ENCODE measurements around the gene RAD1. TPM values are rescaled to one million over a fixed set of nuclear protein-coding genes. Genes with fewer than 3 reads are reported as not detected.
"Not testable (repeated sequence)": the region's sequence is repeated elsewhere in the genome, so short reads cannot be mapped to it uniquely, and the experiment has no call there.

Gene RAD1
- total RNA-seq, 2 donors from 2014 or later = 24.2 to 38.3 TPM

DNA sequence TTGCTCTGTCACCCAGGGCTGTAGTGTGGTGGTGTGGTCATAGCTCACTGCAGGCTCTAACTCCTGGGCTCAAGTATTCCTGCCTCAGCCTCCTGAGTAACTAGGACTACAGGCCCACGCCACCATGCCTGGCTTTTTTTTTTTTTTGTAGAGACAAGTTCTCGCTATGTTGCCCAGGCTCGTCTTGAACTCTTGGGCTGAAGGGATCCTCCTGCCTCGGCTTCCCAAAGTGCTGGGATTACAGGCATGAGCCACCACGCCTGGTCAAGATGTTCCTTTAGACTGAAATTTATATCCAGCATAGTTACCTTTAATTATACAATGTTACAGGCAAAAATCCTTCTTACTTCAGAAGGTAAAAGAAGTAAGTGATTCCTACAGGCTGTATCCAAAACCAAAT is 12.5 kb upstream of the RAD1 start:
- H3K36me3 Mint-ChIP-seq (ENCODE audit: low read depth) = peaks cover 63% of the 10 kb centered on the region
- H3K4me1 Mint-ChIP-seq = peaks cover 21% of the 10 kb centered on the region
- H3K9me3 Mint-ChIP-seq = no peaks in the 10 kb centered on the region
- no peak overlapping the region for H3K4me3 Mint-ChIP-seq
- H3K27ac Mint-ChIP-seq = no peak overlapping the region
- no peak for ATAC-seq (replicated peaks)
- no peaks in the 10 kb centered on the region for H3K27me3 Mint-ChIP-seq

DNA sequence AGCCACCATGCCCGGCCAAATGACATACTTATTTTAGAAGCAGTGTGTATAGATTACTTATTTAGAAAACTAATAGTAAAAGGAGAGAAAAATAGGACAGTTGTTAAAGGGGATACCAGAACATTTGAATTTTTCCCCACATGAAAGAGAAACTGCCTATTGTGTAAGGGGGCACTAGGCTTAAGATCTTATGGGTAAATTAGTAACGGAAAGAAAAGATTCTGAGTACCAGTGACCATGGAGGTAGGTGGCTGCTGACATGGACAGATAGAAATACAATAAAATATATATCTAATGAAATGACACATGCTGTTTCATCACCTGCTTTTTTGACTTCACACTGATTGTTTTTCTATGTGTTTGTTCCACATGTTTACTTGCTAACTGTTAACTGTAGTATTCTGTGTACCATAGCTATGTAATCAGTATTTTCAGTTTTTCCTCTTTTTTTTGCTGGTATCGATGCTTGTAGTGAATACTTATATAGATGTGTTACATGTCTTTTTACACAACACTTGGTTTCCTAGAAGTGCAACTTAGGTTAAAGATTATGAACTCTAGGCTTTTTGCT is 11.1 kb upstream of the RAD1 start:
- no peaks in the 10 kb centered on the region for H3K27me3 Mint-ChIP-seq

DNA sequence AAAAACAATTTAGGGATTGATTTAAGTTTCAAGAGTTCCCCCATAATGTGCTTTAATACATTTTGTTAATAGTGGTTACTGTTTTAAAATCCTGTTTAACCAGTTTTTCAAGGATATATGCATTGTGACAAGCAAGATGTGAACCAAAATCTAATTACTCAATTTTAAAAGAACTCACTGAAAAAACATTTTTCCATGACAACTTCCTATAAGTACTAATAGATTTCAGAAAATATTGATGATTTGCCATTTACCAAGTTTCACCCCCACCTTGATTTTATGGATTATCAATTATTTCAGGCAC is 9.1 kb upstream of the RAD1 start:
- H3K4me3 Mint-ChIP-seq = peak overlapping the region; percentile 49

More for the DNA sequence above, 11.1 kb upstream of the RAD1 start:
- ATAC-seq (replicated peaks) = no peak
- peaks cover 71% of the 10 kb centered on the region for H3K36me3 Mint-ChIP-seq (ENCODE audit: low read depth)
- H3K27ac Mint-ChIP-seq = peak overlapping the region; percentile 12
- H3K4me3 Mint-ChIP-seq = no peak overlapping the region
- peaks cover 19% of the 10 kb centered on the region for H3K4me1 Mint-ChIP-seq
- no peaks in the 10 kb centered on the region for H3K9me3 Mint-ChIP-seq

DNA sequence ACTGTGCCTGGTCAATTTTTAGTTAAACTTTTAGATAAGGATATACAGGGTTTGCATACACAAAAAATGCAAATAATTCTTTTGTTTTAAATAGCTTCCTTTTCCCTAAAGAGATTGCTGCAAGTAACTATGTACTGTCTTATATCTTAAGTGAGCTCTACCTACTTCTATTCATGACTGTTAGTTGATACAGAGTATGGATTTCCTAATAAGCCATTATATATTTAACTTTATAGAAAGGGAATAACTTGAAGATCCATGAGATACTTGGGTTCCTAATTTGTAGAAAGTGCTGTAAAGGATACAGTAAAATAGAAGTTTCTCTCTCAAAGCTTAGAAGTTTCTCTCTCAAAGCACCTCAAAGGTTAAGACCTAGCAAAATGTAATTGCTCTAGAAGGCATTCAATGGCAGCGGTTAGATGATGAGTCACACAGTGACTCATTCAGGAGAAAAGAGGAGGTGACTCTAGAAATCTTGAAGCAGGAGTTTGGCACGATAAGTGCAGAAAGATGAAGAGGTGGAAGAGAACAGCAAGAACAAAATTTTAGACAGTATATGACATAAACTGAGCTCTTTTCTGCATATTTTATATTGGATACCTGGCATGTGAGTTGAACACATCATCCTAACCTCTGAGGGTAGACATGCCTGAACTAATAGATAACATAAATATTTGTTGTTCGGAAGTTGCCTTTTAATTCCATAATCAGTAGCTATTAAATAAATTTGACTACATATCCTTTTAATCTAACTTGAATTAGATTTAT is 8.6 kb upstream of the RAD1 start:
- peak; percentile 99 for ATAC-seq (replicated peaks)
- peak overlapping the region; percentile 49 for H3K4me3 Mint-ChIP-seq

More for the DNA sequence above, 9.1 kb upstream of the RAD1 start:
- Mint-ChIP-seq H3K4me1 (peaks cover 10% of the 10 kb centered on the region), H3K27me3 (no peaks in the 10 kb centered on the region), H3K36me3 (ENCODE audit: low read depth) (peaks cover 84% of the 10 kb centered on the region), H3K9me3 (no peaks in the 10 kb centered on the region), H3K27ac (peak overlapping the region; percentile 72)
- no peak for ATAC-seq (replicated peaks)

DNA sequence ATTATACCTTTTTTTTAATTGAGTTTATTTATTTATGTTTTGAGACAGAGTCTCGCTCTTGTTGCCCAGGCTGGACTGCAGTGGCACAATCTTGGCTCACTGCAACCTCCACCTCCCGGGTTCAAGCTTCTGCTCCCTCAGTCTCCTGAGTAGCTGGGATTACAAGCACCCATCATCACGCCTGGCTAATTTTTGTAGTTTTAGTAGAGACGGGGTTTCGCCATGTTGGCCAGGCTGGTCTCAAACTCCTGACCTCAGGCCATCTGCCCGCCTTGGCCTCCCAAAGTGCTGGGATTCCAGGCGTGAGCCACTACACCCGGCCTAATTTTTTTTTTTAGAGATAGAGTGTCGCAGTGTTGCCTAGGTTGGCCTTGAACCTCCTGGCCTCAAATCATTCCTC is 8.0 kb upstream of the RAD1 start:
- Mint-ChIP-seq H3K4me1 (peaks cover 10% of the 10 kb centered on the region), H3K27ac (peak overlapping the region; percentile 40), H3K4me3 (peak overlapping the region; percentile 49), H3K36me3 (ENCODE audit: low read depth) (peaks cover 96% of the 10 kb centered on the region)
- ATAC-seq (replicated peaks); H3K9me3 Mint-ChIP-seq; H3K27me3 Mint-ChIP-seq: not testable (repeated sequence)

More for the DNA sequence above, 8.6 kb upstream of the RAD1 start:
- Mint-ChIP-seq H3K9me3 (no peaks in the 10 kb centered on the region), H3K36me3 (ENCODE audit: low read depth) (peaks cover 89% of the 10 kb centered on the region), H3K27ac (peak overlapping the region; percentile 40), H3K27me3 (no peaks in the 10 kb centered on the region), H3K4me1 (peaks cover 10% of the 10 kb centered on the region)

DNA sequence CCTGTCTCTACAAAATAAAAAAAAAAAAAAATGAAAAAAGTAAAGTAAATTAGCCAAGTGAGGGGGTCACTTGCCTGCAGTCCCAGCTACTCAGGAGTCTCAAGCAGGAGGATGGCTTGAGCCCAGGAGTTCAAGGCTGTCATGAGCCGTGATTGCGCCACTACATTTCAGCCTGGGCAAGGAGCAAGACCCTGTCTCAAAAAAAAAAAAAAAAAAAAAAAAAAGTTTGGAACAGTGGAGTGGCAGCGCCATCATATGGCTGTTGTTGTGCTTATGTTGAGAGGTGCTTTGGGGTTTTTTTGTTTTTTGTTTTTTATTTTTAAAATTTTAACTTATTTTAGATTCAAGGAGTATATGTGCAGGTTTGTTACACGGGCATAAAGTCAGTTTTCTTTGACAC is 3.8 kb upstream of the RAD1 start:
- H3K9me3 Mint-ChIP-seq = no peaks in the 10 kb centered on the region
- H3K36me3 Mint-ChIP-seq (ENCODE audit: low read depth) = peaks cover 82% of the 10 kb centered on the region
- H3K4me1 Mint-ChIP-seq = peaks cover 21% of the 10 kb centered on the region
- ATAC-seq (replicated peaks) = no peak
- no peak overlapping the region for H3K27ac Mint-ChIP-seq
- H3K27me3 Mint-ChIP-seq = no peaks in the 10 kb centered on the region
- H3K4me3 Mint-ChIP-seq = no peak overlapping the region

DNA sequence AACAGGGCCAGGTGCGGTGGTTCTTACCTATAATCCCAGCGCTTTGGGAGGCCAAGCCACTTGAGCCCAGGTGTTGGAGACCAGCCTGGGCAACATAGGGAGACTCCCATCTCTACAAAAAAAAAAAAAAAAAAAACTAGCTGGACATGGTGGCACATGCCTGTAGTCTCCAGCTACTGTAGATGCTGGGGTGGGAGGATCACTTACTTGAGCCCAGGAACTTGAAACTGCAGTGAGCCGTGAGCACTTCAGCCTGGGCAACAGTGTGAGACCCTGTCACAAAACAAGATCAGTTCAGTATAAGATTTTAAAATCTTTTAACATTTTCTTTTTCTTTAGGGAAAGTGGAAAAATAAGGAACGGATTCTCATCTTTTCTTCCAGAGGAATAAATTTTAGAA is 2.7 kb upstream of the RAD1 start:
- Mint-ChIP-seq H3K36me3 (ENCODE audit: low read depth) (peaks cover 77% of the 10 kb centered on the region), H3K4me3 (no peak overlapping the region), H3K4me1 (peaks cover 21% of the 10 kb centered on the region), H3K9me3 (no peaks in the 10 kb centered on the region), H3K27ac (no peak overlapping the region), H3K27me3 (no peaks in the 10 kb centered on the region)
- no peak for ATAC-seq (replicated peaks)

DNA sequence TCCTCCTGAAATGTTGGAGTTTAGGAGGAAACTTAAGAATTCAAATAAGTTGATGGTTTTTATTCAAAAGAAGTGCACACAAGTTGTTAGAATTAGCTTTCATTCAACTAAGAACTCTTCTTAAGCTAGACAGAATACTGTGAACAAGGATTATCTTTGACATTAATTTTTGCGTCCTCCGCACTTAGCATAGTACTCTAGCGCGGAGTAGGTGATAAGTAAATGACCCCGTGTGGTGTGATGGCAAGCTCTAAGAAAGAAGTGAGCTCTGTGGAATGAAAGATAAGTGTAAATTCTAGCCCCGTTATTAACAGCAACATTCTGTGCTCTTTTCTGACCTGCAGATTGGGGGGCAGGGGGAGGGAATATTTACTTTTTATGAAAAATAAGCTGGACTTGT is 1.2 kb upstream of the RAD1 start:
- Mint-ChIP-seq H3K4me1 (peaks cover 16% of the 10 kb centered on the region), H3K36me3 (ENCODE audit: low read depth) (peaks cover 76% of the 10 kb centered on the region)
- ATAC-seq (replicated peaks) = no peak

DNA sequence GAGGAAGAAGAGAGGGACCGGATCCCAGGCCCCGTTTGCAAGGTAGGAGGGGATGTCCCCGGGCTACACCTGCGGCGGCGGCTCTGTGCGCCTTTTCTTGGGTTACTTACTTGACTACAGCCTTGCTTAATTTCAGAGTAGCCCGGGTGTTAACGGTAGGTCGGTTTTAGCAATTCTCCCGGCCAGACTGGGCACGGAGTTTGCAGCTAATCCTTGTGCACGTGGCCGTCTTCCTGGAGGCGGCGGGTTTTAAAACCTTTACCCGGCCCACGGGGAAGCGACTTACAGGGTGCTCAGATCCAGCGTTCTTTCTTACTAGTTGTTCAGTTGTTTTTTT is 520 bp upstream of the RAD1 start:
- peaks cover 76% of the 10 kb centered on the region for H3K36me3 Mint-ChIP-seq (ENCODE audit: low read depth)
- ATAC-seq (replicated peaks) = peak; percentile 12

More for the DNA sequence above, 1.2 kb upstream of the RAD1 start:
- no peak overlapping the region for H3K27ac Mint-ChIP-seq
- no peaks in the 10 kb centered on the region for H3K27me3 Mint-ChIP-seq
- no peaks in the 10 kb centered on the region for H3K9me3 Mint-ChIP-seq
- H3K4me3 Mint-ChIP-seq = no peak overlapping the region

DNA sequence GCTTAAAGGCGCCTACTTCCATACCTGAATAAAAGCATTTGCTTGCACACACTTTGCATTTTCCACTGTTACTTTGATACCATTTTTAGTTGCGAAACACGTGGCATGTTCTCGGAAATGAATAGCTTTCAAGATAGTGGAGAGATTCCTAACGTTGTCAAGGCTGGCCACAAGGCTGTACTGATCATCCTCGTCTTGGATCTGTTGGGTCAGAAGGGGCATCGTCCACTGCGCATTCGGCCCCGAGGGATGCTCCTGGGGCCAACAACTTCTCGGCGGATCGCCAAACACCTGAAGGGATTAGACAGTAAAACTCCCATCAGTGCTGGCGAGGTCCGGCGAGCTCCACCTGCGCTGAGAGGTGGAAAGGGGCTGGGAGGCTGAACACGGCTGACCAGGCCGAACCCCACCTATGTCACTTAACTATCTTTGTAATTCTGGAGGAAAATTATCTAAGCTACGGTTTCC is 599 bp downstream of the RAD1 start:
- no peaks in the 10 kb centered on the region for H3K27me3 Mint-ChIP-seq
- peaks cover 16% of the 10 kb centered on the region for H3K4me1 Mint-ChIP-seq
- H3K36me3 Mint-ChIP-seq (ENCODE audit: low read depth) = peaks cover 76% of the 10 kb centered on the region
- no peaks in the 10 kb centered on the region for H3K9me3 Mint-ChIP-seq
- no peak overlapping the region for H3K27ac Mint-ChIP-seq
- ATAC-seq (replicated peaks) = peak; percentile 11
- no peak overlapping the region for H3K4me3 Mint-ChIP-seq

More for the DNA sequence above, 520 bp upstream of the RAD1 start:
- no peaks in the 10 kb centered on the region for H3K9me3 Mint-ChIP-seq
- no peak overlapping the region for H3K4me3 Mint-ChIP-seq
- H3K4me1 Mint-ChIP-seq = peaks cover 16% of the 10 kb centered on the region
- no peaks in the 10 kb centered on the region for H3K27me3 Mint-ChIP-seq
- no peak overlapping the region for H3K27ac Mint-ChIP-seq

DNA sequence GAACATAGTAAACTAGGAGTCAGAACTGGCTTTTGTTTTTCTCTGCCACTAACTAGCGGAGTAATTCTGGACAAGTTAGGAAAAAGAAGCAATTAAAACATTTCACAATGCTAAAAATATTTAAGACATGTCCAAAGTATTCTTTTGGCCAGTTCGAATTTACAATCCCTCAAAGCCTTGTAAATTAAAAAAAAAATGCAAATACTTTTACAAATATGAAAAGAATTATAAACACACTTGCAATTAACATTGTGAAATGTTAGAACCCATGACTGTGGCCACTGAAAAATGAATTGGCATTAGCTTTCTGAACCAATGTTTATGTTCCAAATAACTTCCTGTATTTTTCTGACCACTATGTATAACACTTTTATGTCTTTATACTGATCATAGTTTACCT is 2.2 kb downstream of the RAD1 start:
- Mint-ChIP-seq H3K4me3 (no peak overlapping the region), H3K27me3 (no peaks in the 10 kb centered on the region), H3K4me1 (peaks cover 16% of the 10 kb centered on the region), H3K27ac (no peak overlapping the region), H3K36me3 (ENCODE audit: low read depth) (peaks cover 76% of the 10 kb centered on the region), H3K9me3 (no peaks in the 10 kb centered on the region)
- ATAC-seq (replicated peaks) = no peak

DNA sequence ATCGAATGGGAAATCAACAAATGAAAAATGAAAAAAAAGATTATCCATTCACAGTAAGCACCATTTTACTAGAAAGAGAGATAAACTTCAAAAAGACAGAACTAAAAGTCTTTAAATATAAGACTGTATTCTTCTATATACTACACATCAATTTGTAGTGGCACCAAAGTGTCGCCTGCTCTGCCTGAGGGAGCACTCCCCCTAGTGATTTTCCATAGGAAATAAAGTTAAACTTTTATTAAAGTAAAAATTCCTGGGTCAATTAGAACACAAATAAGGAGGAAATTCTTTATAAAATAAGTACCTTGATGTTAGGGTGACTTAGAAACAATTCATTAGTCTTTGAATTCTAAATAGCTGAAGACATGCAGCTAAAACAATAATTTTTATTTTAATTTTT is 9.7 kb downstream of the RAD1 start:
- Mint-ChIP-seq H3K4me1 (no peaks in the 10 kb centered on the region), H3K27me3 (no peaks in the 10 kb centered on the region), H3K27ac (no peak overlapping the region), H3K9me3 (no peaks in the 10 kb centered on the region), H3K36me3 (ENCODE audit: low read depth) (peaks cover 69% of the 10 kb centered on the region), H3K4me3 (no peak overlapping the region)
- ATAC-seq (replicated peaks) = no peak

DNA sequence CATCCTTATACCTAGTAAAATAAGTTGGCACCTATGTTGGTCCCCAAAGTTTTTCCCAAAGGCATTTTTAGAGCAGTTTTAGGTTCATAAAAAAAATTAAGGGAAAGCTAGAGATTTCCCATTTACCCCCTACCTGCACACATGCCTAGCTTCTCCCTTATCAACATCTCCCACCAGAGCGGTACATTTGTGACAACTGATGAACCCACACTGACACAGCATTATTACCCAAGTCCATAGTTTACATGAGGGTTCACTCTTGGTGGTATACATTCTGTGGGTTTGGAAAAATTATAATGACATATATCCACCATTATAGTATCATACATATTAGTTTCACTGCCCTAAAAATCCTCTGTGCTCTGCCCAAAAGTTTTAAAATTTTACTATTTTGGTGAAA is 12.0 kb downstream of the RAD1 start:
- Mint-ChIP-seq H3K4me1 (no peaks in the 10 kb centered on the region), H3K27ac (no peak overlapping the region), H3K36me3 (ENCODE audit: low read depth) (peaks cover 46% of the 10 kb centered on the region), H3K27me3 (no peaks in the 10 kb centered on the region), H3K9me3 (no peaks in the 10 kb centered on the region), H3K4me3 (no peak overlapping the region)
- no peak for ATAC-seq (replicated peaks)

DNA sequence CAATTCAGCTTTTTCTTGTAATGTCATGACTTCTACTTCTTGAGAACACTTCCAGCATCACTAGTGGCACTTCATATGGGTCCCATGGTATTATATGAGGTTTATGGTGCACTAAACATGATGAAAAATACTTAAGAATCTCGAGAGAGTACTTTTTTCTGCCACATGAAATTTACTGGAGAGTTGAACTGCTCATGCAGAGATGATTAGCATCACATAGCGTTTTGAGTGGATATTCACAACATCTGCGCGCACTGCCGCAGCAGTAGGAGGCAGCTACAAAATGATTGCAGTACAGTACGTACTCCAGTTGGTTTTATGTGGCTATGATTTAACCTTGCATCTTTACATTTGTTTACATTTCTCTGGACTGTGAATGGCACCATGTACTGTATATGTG is 14.7 kb downstream of the RAD1 start:
- peaks cover 32% of the 10 kb centered on the region for H3K36me3 Mint-ChIP-seq (ENCODE audit: low read depth)

DNA sequence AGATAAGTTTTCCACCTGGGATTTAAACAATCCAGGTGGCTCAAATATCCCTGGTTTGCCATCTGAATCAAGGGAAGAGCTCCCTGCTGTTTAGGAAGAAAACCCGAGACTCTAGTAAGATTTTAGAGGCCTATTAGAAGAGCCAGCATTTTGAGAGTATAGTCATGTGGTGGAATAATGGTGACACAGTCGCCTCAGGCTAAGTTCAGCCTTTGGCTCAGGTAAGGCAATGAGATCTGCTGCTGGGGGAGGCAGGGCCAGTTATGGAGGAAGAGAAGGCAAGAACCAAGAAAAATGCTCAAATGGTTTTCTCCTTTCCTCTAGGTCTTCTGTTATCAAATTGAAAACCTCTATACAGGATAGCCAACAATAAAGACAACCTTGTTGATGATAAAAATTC is 16.2 kb downstream of the RAD1 start:
- peaks cover 22% of the 10 kb centered on the region for H3K36me3 Mint-ChIP-seq (ENCODE audit: low read depth)
- no peak overlapping the region for H3K27ac Mint-ChIP-seq
- ATAC-seq (replicated peaks) = no peak
- no peaks in the 10 kb centered on the region for H3K27me3 Mint-ChIP-seq
- no peaks in the 10 kb centered on the region for H3K4me1 Mint-ChIP-seq
- H3K4me3 Mint-ChIP-seq = no peak overlapping the region
- H3K9me3 Mint-ChIP-seq = no peaks in the 10 kb centered on the region

More for the DNA sequence above, 14.7 kb downstream of the RAD1 start:
- ATAC-seq (replicated peaks) = no peak
- no peaks in the 10 kb centered on the region for H3K4me1 Mint-ChIP-seq
- no peak overlapping the region for H3K27ac Mint-ChIP-seq
- no peaks in the 10 kb centered on the region for H3K9me3 Mint-ChIP-seq
- no peak overlapping the region for H3K4me3 Mint-ChIP-seq
- H3K27me3 Mint-ChIP-seq = no peaks in the 10 kb centered on the region

All from activated T-helper 17 cell treated with anti-CD3 and anti-CD28 coated beads, Interleukin-2, amount 50 U/mL, for 72 hours (primary cell).